Measurements from ENCODE around the gene ERGIC1. TPM values are rescaled to one million over a fixed set of nuclear protein-coding genes. Genes with fewer than 3 reads are reported as not detected.
A peak's percentile ranks its signal among the peaks of the same experiment; 100 is the strongest.

The ERGIC1 gene
- total and polyA plus RNA-seq, 7 donors, result 49.9 to 116 (median 53.9) TPM

DNA sequence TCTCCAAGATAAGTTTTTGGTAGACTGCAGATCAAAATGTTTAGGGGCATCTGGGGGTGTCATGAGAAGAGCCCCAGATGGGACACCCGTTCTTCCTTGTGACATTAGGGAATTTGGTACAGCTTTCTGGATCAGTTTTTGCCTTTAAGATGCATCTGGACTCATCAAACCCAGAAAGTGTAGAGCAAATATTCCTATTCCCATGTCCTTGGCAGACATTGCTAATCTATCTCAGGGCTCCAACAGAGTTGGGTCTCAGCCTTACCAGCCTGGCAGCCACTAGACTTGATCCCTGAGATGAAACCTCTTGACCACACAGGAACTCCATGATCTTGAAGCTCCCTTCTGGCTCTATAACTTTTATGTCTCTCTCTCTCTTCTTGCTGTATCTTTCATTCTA is 35.6 kb downstream of the ERGIC1 start:
- Histone ChIP-seq H3K27me3 (ENCODE audit: insufficient read depth in 3 of 3, low read length in 2 of 3) (no peaks in the 10 kb centered on the region), H3K27ac (peak overlapping the region; percentile 95), H3K4me1 (peaks cover 89% of the 10 kb centered on the region), H3K4me3 (no peak overlapping the region), H3K9me3 (no peaks in the 10 kb centered on the region), H3K36me3 (ENCODE audit: insufficient read depth in 1 of 2, low read depth in 1 of 2) (no peaks in the 10 kb centered on the region)
- DNase-seq (peak in 1 of 2 donors; percentile 32), ATAC-seq (no peak)
- 40 to 64% (median 46%) methylated on average over 1 of the region's 1 CpG for WGBS, 3 donors
- intact Hi-C loops (cut with DNase I), result loop anchor here (2.0 to 10.0 kb wide), 5 partner anchors 33 to 99 kb away; partner anchors contain the start of gene DUSP1 (in 2 of the 2)
- TF ChIP-seq, protein P1, sequence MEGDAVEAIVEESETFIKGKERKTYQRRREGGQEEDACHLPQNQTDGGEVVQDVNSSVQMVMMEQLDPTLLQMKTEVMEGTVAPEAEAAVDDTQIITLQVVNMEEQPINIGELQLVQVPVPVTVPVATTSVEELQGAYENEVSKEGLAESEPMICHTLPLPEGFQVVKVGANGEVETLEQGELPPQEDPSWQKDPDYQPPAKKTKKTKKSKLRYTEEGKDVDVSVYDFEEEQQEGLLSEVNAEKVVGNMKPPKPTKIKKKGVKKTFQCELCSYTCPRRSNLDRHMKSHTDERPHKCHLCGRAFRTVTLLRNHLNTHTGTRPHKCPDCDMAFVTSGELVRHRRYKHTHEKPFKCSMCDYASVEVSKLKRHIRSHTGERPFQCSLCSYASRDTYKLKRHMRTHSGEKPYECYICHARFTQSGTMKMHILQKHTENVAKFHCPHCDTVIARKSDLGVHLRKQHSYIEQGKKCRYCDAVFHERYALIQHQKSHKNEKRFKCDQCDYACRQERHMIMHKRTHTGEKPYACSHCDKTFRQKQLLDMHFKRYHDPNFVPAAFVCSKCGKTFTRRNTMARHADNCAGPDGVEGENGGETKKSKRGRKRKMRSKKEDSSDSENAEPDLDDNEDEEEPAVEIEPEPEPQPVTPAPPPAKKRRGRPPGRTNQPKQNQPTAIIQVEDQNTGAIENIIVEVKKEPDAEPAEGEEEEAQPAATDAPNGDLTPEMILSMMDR (IDR thresholded peaks at IDR 0.05), result no peak

DNA sequence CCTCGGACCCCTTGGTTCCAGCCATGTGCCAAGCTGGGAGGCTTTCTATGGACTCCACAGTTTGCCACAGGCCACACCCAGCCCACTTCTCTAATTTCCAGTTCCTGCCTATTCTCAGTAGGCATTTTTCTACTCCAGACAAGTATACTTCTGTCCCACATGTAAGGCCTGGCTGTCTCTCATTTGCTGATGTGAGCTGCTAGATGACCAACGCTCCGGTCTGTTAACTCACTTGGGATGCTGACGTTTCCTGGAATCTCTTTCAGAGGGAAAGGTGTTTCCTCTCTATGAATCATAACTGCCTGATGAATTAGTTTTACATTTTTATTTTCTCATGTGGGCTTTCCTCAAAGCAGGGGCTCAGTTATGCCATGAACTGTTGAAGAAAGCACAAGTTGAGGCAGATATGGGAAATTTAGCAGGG is 36.3 kb downstream of the ERGIC1 start:
- no peaks in the 10 kb centered on the region for H3K36me3 ChIP-seq (ENCODE audit: insufficient read depth in 1 of 2, low read depth in 1 of 2)
- no peak overlapping the region for H3K4me3 ChIP-seq
- H3K27me3 ChIP-seq (ENCODE audit: insufficient read depth in 3 of 3, low read length in 2 of 3), result no peaks in the 10 kb centered on the region
- TF ChIP-seq, protein P1 (IDR thresholded peaks at IDR 0.05), result no peak
- 17 to 42% (median 19%) methylated on average over 4 of the region's 4 CpGs for WGBS, 3 donors
- H3K27ac ChIP-seq, result peak overlapping the region; percentile 95
- H3K4me1 ChIP-seq, result peaks cover 83% of the 10 kb centered on the region
- intact Hi-C loops (cut with DNase I), result loop anchor here in 1 of 2 donors (2.0 kb wide), 1 partner anchor 32 kb away; no protein-coding TSS in a partner anchor
- peak; percentile 7 to 29 (median 19) for ATAC-seq
- H3K9me3 ChIP-seq, result no peaks in the 10 kb centered on the region
- DNase-seq, result peak; percentile 49 to 59

DNA sequence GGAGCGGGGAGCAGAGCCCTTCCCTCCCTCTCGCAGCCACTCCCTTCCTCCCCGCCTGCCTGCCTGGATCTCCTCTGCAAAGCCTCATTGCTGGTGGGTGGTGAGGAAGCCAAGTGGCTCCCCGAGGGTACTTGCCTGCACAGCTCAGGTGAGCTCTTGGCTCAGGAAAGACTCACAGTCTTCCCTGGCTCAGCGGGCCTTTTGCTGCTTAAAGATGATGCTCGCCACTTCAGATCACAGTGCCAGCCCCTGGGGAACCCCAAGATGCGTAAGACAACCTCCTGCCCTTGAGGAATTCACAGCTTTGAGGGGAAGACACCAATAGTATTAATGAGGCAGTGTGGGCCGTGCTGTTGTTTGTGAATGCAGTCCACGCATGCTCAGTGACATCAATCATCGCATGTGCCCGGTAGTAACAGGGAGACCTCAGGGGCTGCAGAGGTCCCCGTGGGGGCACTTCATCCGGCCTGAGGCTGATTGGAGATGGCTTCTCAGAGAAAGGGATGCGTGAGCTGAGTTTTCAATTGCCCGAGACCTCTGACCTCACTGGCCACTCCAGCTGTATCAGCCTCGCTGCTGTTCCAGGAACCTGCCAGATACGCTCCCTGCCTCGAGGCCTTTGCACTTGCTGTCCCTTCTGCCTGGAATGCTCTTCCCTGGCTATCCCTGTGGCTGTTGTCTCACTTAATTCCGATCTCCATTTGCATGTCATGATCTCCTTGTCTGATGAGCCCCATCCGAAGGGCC is 36.8 kb downstream of the ERGIC1 start:
- Histone ChIP-seq H3K9me3 (no peaks in the 10 kb centered on the region), H3K4me3 (no peak overlapping the region), H3K4me1 (peaks cover 79% of the 10 kb centered on the region), H3K36me3 (ENCODE audit: insufficient read depth in 1 of 2, low read depth in 1 of 2) (no peaks in the 10 kb centered on the region), H3K27ac (peak overlapping the region; percentile 95), H3K27me3 (ENCODE audit: insufficient read depth in 3 of 3, low read length in 2 of 3) (no peaks in the 10 kb centered on the region)
- DNase-seq, result peak; percentile 47 to 67
- intact Hi-C loops (cut with DNase I), result loop anchor here in 1 of 2 donors (2.0 kb wide), 1 partner anchor 32 kb away; no protein-coding TSS in a partner anchor
- TF ChIP-seq, protein P1 (IDR thresholded peaks at IDR 0.05), result no peak
- WGBS, 3 donors, result 39 to 59% (median 42%) methylated on average over 20 of the region's 20 CpGs
- ATAC-seq, result no peak

DNA sequence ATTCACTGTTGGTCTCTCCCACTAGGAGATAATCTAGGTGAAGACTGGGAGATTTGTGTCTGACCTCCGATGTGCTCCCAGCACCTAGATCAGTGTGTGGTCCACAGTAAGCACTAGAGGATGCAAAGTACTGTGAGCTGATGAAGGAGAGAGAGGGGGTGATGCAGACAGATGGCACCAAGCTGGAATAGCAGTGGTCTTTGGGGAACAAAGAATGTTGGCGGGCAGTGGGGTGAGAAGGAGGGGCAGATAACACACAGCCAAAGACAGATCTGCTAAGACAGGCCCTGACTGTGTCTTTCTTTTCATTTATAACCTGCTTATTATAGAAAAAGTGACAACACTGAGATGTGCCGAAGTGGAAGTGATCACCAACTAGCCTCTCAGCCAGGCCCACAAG is 37.5 kb downstream of the ERGIC1 start:
- Histone ChIP-seq H3K27ac (peak overlapping the region; percentile 95), H3K4me3 (no peak overlapping the region), H3K27me3 (ENCODE audit: insufficient read depth in 3 of 3, low read length in 2 of 3) (no peaks in the 10 kb centered on the region), H3K9me3 (no peaks in the 10 kb centered on the region), H3K36me3 (ENCODE audit: insufficient read depth in 1 of 2, low read depth in 1 of 2) (no peaks in the 10 kb centered on the region), H3K4me1 (peaks cover 80% of the 10 kb centered on the region)
- TF ChIP-seq, protein P1 (IDR thresholded peaks at IDR 0.05), result no peak
- WGBS, 3 donors, result 51 to 65% (median 59%) methylated on average over 3 of the region's 3 CpGs
- intact Hi-C loops (cut with DNase I), result loop anchor here in 1 of 2 donors (2.0 kb wide), 1 partner anchor 31 kb away; no protein-coding TSS in a partner anchor
- ATAC-seq (no peak), DNase-seq (peak in 1 of 2 donors; percentile 15)
